ENCODE measurements around the gene MLXIP. TPM values are rescaled to one million over a fixed set of nuclear protein-coding genes. Genes with fewer than 3 reads are reported as not detected.

MLXIP gene
- total and polyA plus RNA-seq, 2 experiments from 2014 or later, result 6.4 to 7.4 TPM

- no peak overlapping the region for H3K9ac ChIP-seq
- no peak overlapping the region for H3K4me2 ChIP-seq (ENCODE audit: unreplicated experiment)
- peaks cover 35% of the 10 kb centered on the region for H3F3A ChIP-seq (ENCODE audit: insufficient read depth)
- DNase-seq, result no peak
- H2AFZ ChIP-seq, result no peak overlapping the region
- no peaks in the 10 kb centered on the region for H4K20me1 ChIP-seq (ENCODE audit: insufficient read depth)
- no peaks in the 10 kb centered on the region for H3K27me3 ChIP-seq (replicated peaks; ENCODE audit: insufficient read depth)
- peaks cover 92% of the 10 kb centered on the region for H3K79me2 ChIP-seq (ENCODE audit: insufficient read depth)
- H3K4me1 ChIP-seq (ENCODE audit: insufficient read depth), result peaks cover 28% of the 10 kb centered on the region
- no peak overlapping the region for H3K27ac ChIP-seq
- H3K9me3 ChIP-seq (ENCODE audit: low read depth), result no peaks in the 10 kb centered on the region
- no peaks in the 10 kb centered on the region for H3K9me2 ChIP-seq (ENCODE audit: insufficient read depth)
- no peak overlapping the region for H3K4me3 ChIP-seq
- no peak for TF ChIP-seq EZH2 (IDR thresholded peaks at IDR 0.05; ENCODE audit: insufficient read depth, poor library complexity, severe bottlenecking)
- TF ChIP-seq EZH2phosphoT487 (IDR thresholded peaks at IDR 0.05; ENCODE audit: insufficient read depth, low read depth), result no peak
- H3K36me3 ChIP-seq (ENCODE audit: low read depth), result no peaks in the 10 kb centered on the region
- WGBS, 2 experiments (ENCODE audit: low coverage in 1 of 2, low lambda C conversion rate in 2 of 2, missing lambda C conversion rate in 2 of 2), result 79 to 80% methylated on average over 18 of the region's 18 CpGs
- in situ Hi-C loops (cut with MboI), result no loop called here
These were observed 8.2 kb downstream of the MLXIP start for GRCh38 chr12:122086641-122087285.

GRCh38 chr12:122087431-122088178 lies 9.0 kb downstream of the MLXIP start:
- DNase-seq, result no peak
- TF ChIP-seq EZH2 (IDR thresholded peaks at IDR 0.05; ENCODE audit: insufficient read depth, poor library complexity, severe bottlenecking) (no peak), EZH2phosphoT487 (IDR thresholded peaks at IDR 0.05; ENCODE audit: insufficient read depth, low read depth) (no peak)
- H3K79me2 ChIP-seq (ENCODE audit: insufficient read depth), result peaks cover 92% of the 10 kb centered on the region
- WGBS, 2 experiments (ENCODE audit: low coverage in 1 of 2, low lambda C conversion rate in 2 of 2, missing lambda C conversion rate in 2 of 2), result 94% methylated on average over 14 to 17 of the region's 17 CpGs
- no peak overlapping the region for H2AFZ ChIP-seq
- no peak overlapping the region for H3K27ac ChIP-seq
- H3K9ac ChIP-seq, result no peak overlapping the region
- peaks cover 25% of the 10 kb centered on the region for H3K4me1 ChIP-seq (ENCODE audit: insufficient read depth)
- no peaks in the 10 kb centered on the region for H3K36me3 ChIP-seq (ENCODE audit: low read depth)
- H4K20me1 ChIP-seq (ENCODE audit: insufficient read depth), result no peaks in the 10 kb centered on the region
- H3K4me2 ChIP-seq (ENCODE audit: unreplicated experiment), result no peak overlapping the region
- no peaks in the 10 kb centered on the region for H3K9me2 ChIP-seq (ENCODE audit: insufficient read depth)
- H3K27me3 ChIP-seq (replicated peaks; ENCODE audit: insufficient read depth), result no peaks in the 10 kb centered on the region
- H3K9me3 ChIP-seq (ENCODE audit: low read depth), result no peaks in the 10 kb centered on the region
- H3F3A ChIP-seq (ENCODE audit: insufficient read depth), result peaks cover 35% of the 10 kb centered on the region
- in situ Hi-C loops (cut with MboI), result no loop called here
- H3K4me3 ChIP-seq, result no peak overlapping the region

- WGBS, 2 experiments (ENCODE audit: low coverage in 1 of 2, low lambda C conversion rate in 2 of 2, missing lambda C conversion rate in 2 of 2), result 93 to 94% methylated on average over 9 of the region's 9 CpGs
- H4K20me1 ChIP-seq (ENCODE audit: insufficient read depth), result no peaks in the 10 kb centered on the region
- no peak overlapping the region for H3K9ac ChIP-seq
These were observed 9.7 kb downstream of the MLXIP start for GRCh38 chr12:122088179-122088810.

GRCh38 chr12:122089077-122089476 lies 10.5 kb downstream of the MLXIP start:
- Histone ChIP-seq H3K9me3 (ENCODE audit: low read depth) (no peaks in the 10 kb centered on the region), H3K27ac (no peak overlapping the region), H3K9me2 (ENCODE audit: insufficient read depth) (no peaks in the 10 kb centered on the region), H4K20me1 (ENCODE audit: insufficient read depth) (no peaks in the 10 kb centered on the region), H3K4me3 (no peak overlapping the region), H3K79me2 (ENCODE audit: insufficient read depth) (peaks cover 92% of the 10 kb centered on the region), H3K4me2 (ENCODE audit: unreplicated experiment) (no peak overlapping the region), H3F3A (ENCODE audit: insufficient read depth) (peaks cover 35% of the 10 kb centered on the region), H3K36me3 (ENCODE audit: low read depth) (no peaks in the 10 kb centered on the region), H2AFZ (no peak overlapping the region), H3K9ac (no peak overlapping the region), H3K27me3 (replicated peaks; ENCODE audit: insufficient read depth) (no peaks in the 10 kb centered on the region), H3K4me1 (ENCODE audit: insufficient read depth) (peaks cover 25% of the 10 kb centered on the region)
- in situ Hi-C loops (cut with MboI), result no loop called here
- WGBS, 2 experiments (ENCODE audit: low coverage in 1 of 2, low lambda C conversion rate in 2 of 2, missing lambda C conversion rate in 2 of 2), result 94 to 100% methylated on average over 2 of the region's 2 CpGs
- no peak for DNase-seq
- TF ChIP-seq EZH2 (IDR thresholded peaks at IDR 0.05; ENCODE audit: insufficient read depth, poor library complexity, severe bottlenecking), result no peak
- no peak for TF ChIP-seq EZH2phosphoT487 (IDR thresholded peaks at IDR 0.05; ENCODE audit: insufficient read depth, low read depth)

More at GRCh38 chr12:122088179-122088810, 9.7 kb downstream of the MLXIP start:
- Histone ChIP-seq H3K4me2 (ENCODE audit: unreplicated experiment) (no peak overlapping the region), H3K36me3 (ENCODE audit: low read depth) (no peaks in the 10 kb centered on the region), H3K4me3 (no peak overlapping the region), H3K9me2 (ENCODE audit: insufficient read depth) (no peaks in the 10 kb centered on the region), H3K27ac (no peak overlapping the region), H3F3A (ENCODE audit: insufficient read depth) (peaks cover 35% of the 10 kb centered on the region), H3K79me2 (ENCODE audit: insufficient read depth) (peaks cover 92% of the 10 kb centered on the region), H3K27me3 (replicated peaks; ENCODE audit: insufficient read depth) (no peaks in the 10 kb centered on the region), H3K9me3 (ENCODE audit: low read depth) (no peaks in the 10 kb centered on the region), H3K4me1 (ENCODE audit: insufficient read depth) (peaks cover 25% of the 10 kb centered on the region), H2AFZ (no peak overlapping the region)
- in situ Hi-C loops (cut with MboI), result no loop called here
- TF ChIP-seq EZH2 (IDR thresholded peaks at IDR 0.05; ENCODE audit: insufficient read depth, poor library complexity, severe bottlenecking) (no peak), EZH2phosphoT487 (IDR thresholded peaks at IDR 0.05; ENCODE audit: insufficient read depth, low read depth) (no peak)
- no peak for DNase-seq

All from GM23248 (cell line).